ENCODE measurements around the gene CCDC102A. TPM values are rescaled to one million over a fixed set of nuclear protein-coding genes. Genes with fewer than 3 reads are reported as not detected.

The CCDC102A gene
- total and polyA plus RNA-seq, 2 of the 13 experiments (the other 11 are each of a cell fraction or from before 2014, with no cell fraction given): 2.1 to 2.8 TPM

- TF ChIP-seq CREB3 (CRISPR knock-in tag; IDR thresholded peaks at IDR 0.05) (peak; percentile 94; the same call in 1 of the 2 replicates), ZFP41 (CRISPR knock-in tag; IDR thresholded peaks at IDR 0.05; ENCODE audit: borderline replicate concordance) (peak; percentile 96), ZNF318 (CRISPR knock-in tag; IDR thresholded peaks at IDR 0.05) (no peak; the same call in 1 of the 2 replicates), SNAPC5 (CRISPR knock-in tag; IDR thresholded peaks at IDR 0.05; ENCODE audit: borderline replicate concordance) (no peak), ATAD3A (CRISPR knock-in tag; IDR thresholded peaks at IDR 0.05) (0 out of 2 replicates have a peak, but pooled peaks have one; percentile 29), ZNF337 (CRISPR knock-in tag; IDR thresholded peaks at IDR 0.05; ENCODE audit: borderline replicate concordance, low read depth) (0 out of 2 replicates have a peak, but pooled peaks have one; percentile 5), ZFAT (CRISPR knock-in tag; conservative IDR thresholded peaks at IDR 0.05) (no peak), PHF8 (CRISPR knock-in tag; IDR thresholded peaks at IDR 0.05) (peak; percentile 99), ZHX2 (IDR thresholded peaks at IDR 0.05; ENCODE audit: low read depth) (peak; percentile 87), ZHX2 (CRISPR knock-in tag; IDR thresholded peaks at IDR 0.05; ENCODE audit: borderline replicate concordance) (no peak), KDM1A (CRISPR knock-in tag; IDR thresholded peaks at IDR 0.05) (no peak), ZNF430 (CRISPR knock-in tag; IDR thresholded peaks at IDR 0.05) (peak; percentile 67; the same call in 1 of the 2 replicates), REPIN1 (CRISPR knock-in tag; IDR thresholded peaks at IDR 0.05; ENCODE audit: borderline replicate concordance, low read depth) (peak; percentile 97)
Observed at GRCh38 chr16:57462209-57462977, 74.0 kb downstream of the CCDC102A start, which contains the start of gene POLR2C (continued).

Data from HepG2 (cell line).